Activated naive CD4-positive, alpha-beta T cell treated with anti-CD3 and anti-CD28 coated beads, Interleukin-2, amount 50 U/mL, for 24 hours (primary cell): ENCODE results near the gene SF3A1.
"Not testable (repeated sequence)": the region's sequence is repeated elsewhere in the genome, so short reads cannot be mapped to it uniquely, and the experiment has no call there.

Source experiments
- H3K27ac Mint-ChIP-seq: one replicate; pipeline ENCODE4 v1.8.0; 2021; ENCODE audit warnings: mild to moderate bottlenecking, mixed read lengths
- H3K27me3 Mint-ChIP-seq: one replicate; pipeline ENCODE4 v1.8.0; 2021; ENCODE audit warnings: mixed read lengths
- H3K36me3 Mint-ChIP-seq: one replicate; pipeline ENCODE4 v1.8.0; 2021; ENCODE audit warnings: mixed read lengths
- H3K4me1 Mint-ChIP-seq: one replicate; pipeline ENCODE4 v1.8.0; 2021; ENCODE audit warnings: mixed read lengths
- H3K4me3 Mint-ChIP-seq: one replicate; pipeline ENCODE4 v1.8.0; 2021; ENCODE audit warnings: mild to moderate bottlenecking, mixed read lengths
- H3K9me3 Mint-ChIP-seq: one replicate; pipeline ENCODE4 v1.8.0; 2021; ENCODE audit warnings: mixed read lengths

SF3A1 gene

DNA sequence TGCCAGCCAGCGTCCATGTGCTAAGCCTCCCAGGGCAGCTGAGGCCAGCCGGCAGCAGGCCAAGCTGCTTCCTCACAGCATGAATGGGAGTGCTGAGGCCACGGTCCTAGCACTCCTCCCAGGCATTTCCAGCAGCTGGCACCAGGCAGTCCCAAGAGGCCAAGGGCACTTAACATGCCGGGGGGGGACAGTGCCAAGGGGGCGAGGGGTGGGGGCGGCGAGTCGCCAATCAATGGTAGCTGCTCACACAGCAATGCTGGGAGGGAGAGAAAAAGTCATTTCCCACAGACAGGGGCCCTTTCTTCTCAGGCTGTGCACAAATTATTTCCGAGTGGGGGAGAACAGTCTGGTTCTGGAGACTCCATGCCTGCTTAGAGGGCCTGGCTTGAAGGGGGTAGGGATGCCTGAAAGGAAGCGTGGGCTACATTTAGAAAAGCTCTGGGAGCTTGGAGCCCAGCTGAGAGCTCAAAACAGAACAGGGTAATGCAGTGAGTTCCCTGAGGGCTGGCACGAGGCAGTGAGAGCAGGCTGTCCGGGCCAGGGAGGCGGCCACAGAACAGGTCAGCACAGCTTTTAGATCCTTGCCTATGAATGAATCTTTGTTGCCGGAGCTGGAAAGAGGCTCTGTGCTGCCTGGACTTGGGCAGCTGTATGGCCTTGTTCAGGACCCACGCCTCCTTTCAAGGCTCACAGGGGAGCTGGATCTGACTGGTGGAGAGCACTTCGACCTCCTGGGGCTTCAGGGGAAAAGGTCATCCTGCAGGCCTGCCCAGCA, 15.6 kb downstream of the SF3A1 start:
- no peak overlapping the region for H3K4me3 Mint-ChIP-seq
- no peaks in the 10 kb centered on the region for H3K4me1 Mint-ChIP-seq
- H3K36me3 Mint-ChIP-seq: peaks cover 14% of the 10 kb centered on the region
- no peaks in the 10 kb centered on the region for H3K9me3 Mint-ChIP-seq
- no peaks in the 10 kb centered on the region for H3K27me3 Mint-ChIP-seq
- H3K27ac Mint-ChIP-seq: no peak overlapping the region

DNA sequence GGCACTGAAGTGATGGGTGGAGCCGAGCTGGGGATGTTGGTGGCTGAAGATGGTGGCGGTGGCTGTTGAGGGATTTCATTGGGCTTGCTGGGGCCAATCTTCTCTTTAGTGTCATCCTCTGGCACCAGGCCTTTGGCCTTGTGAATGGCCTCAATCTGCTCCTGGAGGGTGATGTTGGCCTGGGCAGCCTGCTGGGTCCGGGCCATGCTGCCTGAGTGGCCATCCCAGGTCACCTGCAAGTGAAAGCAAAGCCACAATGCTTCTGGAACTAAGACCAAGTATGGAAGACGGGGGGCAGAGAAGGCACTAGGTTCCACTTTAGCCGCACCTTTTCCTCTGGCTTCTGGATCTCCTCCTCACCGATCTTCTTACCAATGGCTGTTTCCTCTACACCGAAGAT, 17.9 kb downstream of the SF3A1 start:
- no peaks in the 10 kb centered on the region for H3K9me3 Mint-ChIP-seq
- H3K27me3 Mint-ChIP-seq: no peaks in the 10 kb centered on the region
- peaks cover 12% of the 10 kb centered on the region for H3K36me3 Mint-ChIP-seq
- no peak overlapping the region for H3K27ac Mint-ChIP-seq
- peaks cover 10% of the 10 kb centered on the region for H3K4me1 Mint-ChIP-seq
- no peak overlapping the region for H3K4me3 Mint-ChIP-seq

DNA sequence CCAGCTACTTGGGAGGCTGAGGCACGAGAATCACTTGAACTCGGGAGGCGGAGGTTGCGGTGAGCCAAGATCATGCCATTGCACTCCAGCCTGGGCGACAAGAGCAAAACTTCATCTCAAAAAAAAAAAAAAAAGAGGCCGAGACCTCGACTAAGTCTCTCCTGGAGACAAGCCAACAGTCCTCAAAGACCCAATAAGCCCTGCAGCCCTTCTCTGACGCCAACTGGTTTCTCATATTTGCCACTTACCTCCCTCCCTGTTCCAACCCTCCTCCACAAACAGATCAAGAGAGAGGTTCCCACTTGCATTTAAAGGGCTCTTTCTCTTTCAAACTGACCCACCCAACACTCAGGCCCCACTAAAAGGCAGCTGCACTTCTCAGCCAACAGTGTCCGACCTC, 18.4 kb downstream of the SF3A1 start:
- Mint-ChIP-seq H3K4me1 (peaks cover 15% of the 10 kb centered on the region), H3K36me3 (peaks cover 10% of the 10 kb centered on the region)
- not testable (repeated sequence) for H3K27ac Mint-ChIP-seq, H3K9me3 Mint-ChIP-seq, H3K4me3 Mint-ChIP-seq, H3K27me3 Mint-ChIP-seq

DNA sequence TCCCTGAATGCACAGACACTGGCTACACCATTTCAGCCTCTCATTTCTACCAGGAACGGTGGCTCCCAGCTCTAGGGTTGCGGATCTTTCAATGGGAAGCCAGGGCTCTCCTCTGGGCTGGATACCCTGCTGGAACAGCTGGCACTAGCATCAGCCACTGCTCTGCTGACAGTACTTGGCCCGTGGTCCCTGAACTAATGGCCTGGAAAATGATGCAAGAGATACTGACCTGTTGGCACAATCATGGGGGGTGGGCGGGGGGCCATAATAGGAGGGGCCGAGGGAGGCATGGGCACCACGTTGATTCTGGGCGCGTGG, 19.3 kb downstream of the SF3A1 start:
- no peak overlapping the region for H3K4me3 Mint-ChIP-seq
- no peak overlapping the region for H3K27ac Mint-ChIP-seq
- peaks cover 8% of the 10 kb centered on the region for H3K36me3 Mint-ChIP-seq
- H3K27me3 Mint-ChIP-seq: no peaks in the 10 kb centered on the region
- H3K4me1 Mint-ChIP-seq: peaks cover 15% of the 10 kb centered on the region
- no peaks in the 10 kb centered on the region for H3K9me3 Mint-ChIP-seq

DNA sequence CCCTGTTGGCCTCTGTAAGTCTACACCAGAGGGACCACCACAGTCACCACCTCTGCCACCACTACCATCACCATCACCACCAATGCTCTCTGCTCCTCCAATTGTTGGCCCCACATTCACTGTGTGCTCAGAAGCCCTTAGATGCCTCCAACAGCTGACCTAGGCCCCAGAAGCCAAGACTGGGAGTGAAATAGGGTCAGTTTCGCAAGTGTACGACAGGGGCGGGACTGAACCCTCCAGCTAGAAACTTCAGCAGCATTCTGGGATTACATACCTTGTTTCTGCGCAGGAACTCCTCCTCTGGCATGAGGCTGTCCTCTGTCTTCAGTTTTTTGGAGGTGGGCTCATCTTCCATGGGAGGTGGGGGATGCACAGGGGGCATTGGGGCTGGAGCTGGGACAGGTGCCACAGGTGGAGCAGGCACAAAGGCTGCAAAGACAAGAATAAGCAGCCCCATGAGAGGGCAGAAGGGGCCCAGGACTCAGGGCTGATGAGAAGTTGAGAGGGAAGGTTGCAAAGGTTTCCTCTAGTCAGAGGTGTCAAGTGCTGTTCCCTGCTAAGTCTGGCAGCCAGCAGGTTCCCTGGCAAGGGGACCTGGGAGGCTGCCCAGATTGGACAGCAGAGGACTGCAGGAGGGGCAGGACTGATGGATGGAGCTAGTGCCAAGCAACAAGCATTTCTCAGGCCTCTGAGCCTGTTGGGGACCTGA, 19.8 kb downstream of the SF3A1 start:
- Mint-ChIP-seq H3K36me3 (peaks cover 8% of the 10 kb centered on the region), H3K4me1 (peaks cover 15% of the 10 kb centered on the region), H3K27ac (peak overlapping the region; percentile 62), H3K9me3 (no peaks in the 10 kb centered on the region), H3K27me3 (no peaks in the 10 kb centered on the region), H3K4me3 (no peak overlapping the region)

DNA sequence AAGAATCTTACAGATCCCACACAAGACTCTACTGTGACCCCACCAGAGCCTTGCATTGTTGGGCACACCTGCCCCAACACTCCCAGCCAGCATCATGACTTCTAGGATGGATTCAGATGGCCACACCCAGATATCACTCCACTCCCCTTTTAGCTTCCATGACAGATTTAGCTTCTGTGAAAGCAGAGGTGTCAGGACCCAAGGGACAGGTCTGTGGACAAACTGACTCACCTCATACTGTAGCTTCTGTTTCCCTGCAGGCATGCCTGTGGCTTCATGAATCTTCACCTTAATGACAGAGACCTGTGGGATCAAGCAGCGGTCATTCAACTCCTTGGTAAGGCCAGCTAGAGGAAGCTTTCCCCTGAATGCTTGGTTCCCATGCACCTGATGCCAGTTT, 21.5 kb downstream of the SF3A1 start:
- H3K36me3 Mint-ChIP-seq: peaks cover 8% of the 10 kb centered on the region
- H3K4me1 Mint-ChIP-seq: peaks cover 15% of the 10 kb centered on the region
- H3K4me3 Mint-ChIP-seq: no peak overlapping the region
- H3K9me3 Mint-ChIP-seq: no peaks in the 10 kb centered on the region
- peak overlapping the region; percentile 62 for H3K27ac Mint-ChIP-seq
- no peaks in the 10 kb centered on the region for H3K27me3 Mint-ChIP-seq

DNA sequence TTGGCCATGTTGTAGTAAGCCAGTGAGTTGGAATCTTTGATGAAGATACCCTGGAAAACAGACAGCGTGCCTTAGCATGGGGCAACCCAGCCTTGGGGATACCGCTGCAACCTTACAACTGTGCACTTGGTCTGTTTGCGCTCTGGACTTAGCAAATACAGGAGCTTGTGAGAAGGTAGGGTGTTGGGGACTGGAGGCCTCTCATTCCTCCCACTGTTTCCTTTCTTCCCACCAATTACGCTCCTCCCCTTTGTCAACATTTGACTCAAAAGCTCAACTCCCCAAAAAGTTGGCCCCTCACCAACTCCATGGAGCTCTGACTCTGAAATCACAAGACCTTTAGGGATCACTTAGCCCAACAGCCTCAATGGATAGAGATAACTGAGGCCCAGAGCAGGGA, 22.0 kb downstream of the SF3A1 start:
- no peak overlapping the region for H3K4me3 Mint-ChIP-seq
- H3K9me3 Mint-ChIP-seq: no peaks in the 10 kb centered on the region
- H3K36me3 Mint-ChIP-seq: peaks cover 8% of the 10 kb centered on the region
- H3K4me1 Mint-ChIP-seq: peaks cover 15% of the 10 kb centered on the region
- peak overlapping the region; percentile 62 for H3K27ac Mint-ChIP-seq
- H3K27me3 Mint-ChIP-seq: no peaks in the 10 kb centered on the region

DNA sequence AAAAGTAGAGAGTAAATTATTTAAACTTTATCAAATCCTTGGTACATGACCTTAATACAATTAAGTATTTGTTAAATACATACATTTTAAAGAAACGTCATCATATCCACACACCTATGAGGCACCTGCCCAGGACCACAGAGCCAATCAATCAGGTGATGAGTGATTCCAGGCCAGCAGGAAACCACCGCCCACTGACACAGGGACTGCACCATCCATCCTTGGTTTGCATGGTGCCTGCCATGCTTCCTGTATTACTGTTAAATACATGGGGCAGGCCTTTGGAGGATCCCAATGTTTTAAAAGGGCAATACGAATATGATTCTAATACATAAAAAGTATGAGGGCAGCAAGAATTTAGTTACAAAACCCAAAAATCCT, 23.0 kb downstream of the SF3A1 start:
- no peak overlapping the region for H3K27ac Mint-ChIP-seq
- H3K4me3 Mint-ChIP-seq: no peak overlapping the region
- H3K27me3 Mint-ChIP-seq: no peaks in the 10 kb centered on the region
- peaks cover 15% of the 10 kb centered on the region for H3K4me1 Mint-ChIP-seq
- H3K36me3 Mint-ChIP-seq: peaks cover 7% of the 10 kb centered on the region
- no peaks in the 10 kb centered on the region for H3K9me3 Mint-ChIP-seq

DNA sequence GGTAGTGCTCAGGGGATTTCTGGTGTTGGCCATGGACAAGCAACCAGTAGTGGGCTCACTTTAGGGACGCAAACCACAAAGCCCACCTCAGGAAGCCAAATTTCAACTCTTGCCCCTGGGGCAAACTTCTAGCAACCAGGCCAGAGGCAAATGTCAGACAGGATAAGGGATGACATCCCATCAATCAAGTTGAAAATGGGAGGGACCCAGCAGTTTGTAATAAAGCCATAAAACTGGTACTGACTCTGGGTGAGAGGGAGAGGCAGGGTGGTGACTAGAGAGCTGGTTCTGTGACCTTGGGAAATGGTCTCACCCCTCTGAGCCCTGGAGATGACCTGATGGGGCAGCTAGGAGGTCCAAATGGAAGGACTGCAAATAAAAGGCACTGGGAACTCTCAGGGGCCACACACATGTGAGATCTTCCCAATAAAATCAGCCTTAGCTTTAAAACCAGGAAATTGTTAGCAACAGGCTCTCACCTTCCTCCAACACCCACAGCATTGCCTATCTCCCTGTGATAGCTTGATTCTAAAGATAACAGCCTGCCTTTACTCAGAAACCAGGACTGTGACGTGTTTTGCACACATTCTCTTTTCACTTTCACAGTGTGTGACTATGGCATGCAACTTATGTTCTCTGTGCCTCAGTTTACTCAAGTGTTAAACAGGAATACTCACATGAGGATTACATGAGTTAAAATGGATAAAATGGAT, 23.5 kb downstream of the SF3A1 start:
- Mint-ChIP-seq H3K9me3 (no peaks in the 10 kb centered on the region), H3K4me1 (peaks cover 15% of the 10 kb centered on the region), H3K27me3 (no peaks in the 10 kb centered on the region), H3K27ac (peak overlapping the region; percentile 35), H3K36me3 (peaks cover 7% of the 10 kb centered on the region), H3K4me3 (no peak overlapping the region)

DNA sequence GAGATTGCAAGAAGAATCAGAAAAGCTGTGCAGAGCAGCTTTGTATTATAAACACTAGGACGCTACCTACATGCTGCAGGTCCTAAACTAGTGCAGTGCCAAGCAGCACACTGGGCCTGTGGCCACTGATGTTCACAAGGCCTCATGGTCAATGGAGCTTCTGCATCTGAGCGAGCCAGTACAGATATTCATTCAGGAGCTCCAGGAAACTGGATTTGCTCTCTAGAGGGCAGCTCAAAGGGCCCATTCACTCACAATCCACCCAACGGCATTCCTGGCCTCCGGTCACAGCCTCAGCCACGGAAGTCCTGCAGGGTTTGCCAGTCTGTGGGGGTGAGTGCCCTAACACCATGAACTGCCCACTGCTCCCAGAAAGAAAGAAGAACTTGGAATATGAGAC, 24.1 kb downstream of the SF3A1 start:
- no peaks in the 10 kb centered on the region for H3K27me3 Mint-ChIP-seq
- peak overlapping the region; percentile 41 for H3K27ac Mint-ChIP-seq
- H3K4me3 Mint-ChIP-seq: no peak overlapping the region
- H3K36me3 Mint-ChIP-seq: peaks cover 7% of the 10 kb centered on the region
- no peaks in the 10 kb centered on the region for H3K9me3 Mint-ChIP-seq
- peaks cover 20% of the 10 kb centered on the region for H3K4me1 Mint-ChIP-seq

DNA sequence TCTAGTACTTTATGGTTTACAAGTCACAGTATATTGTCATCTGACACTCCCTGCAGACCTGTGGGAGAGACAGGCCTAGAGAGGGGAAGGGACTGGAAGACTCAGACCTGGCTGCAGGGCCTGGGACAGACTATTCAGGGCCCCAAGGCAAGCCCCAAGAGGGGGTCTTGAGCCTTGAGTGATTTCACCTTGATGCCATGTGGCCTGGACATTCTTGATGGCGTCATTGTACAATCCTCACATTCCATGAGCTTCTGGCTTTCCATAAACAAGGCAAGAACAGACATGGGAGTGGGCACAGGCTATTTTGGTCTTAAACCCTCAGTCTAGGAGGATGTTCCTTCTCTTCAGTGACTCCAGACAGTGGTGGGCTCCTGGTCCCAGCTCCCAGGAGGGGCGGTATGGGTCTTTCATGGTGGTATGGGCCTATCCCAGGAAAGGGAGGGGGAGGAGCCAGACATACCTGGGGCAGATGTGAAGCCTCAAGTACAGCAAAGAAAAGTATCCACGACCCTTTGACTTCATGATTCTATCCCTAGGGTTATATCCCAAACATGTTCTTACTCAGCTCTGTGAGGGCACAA, 28.1 kb downstream of the SF3A1 start:
- Mint-ChIP-seq H3K27ac (no peak overlapping the region), H3K4me3 (no peak overlapping the region), H3K36me3 (peaks cover 7% of the 10 kb centered on the region), H3K9me3 (no peaks in the 10 kb centered on the region), H3K27me3 (no peaks in the 10 kb centered on the region), H3K4me1 (peaks cover 34% of the 10 kb centered on the region)

DNA sequence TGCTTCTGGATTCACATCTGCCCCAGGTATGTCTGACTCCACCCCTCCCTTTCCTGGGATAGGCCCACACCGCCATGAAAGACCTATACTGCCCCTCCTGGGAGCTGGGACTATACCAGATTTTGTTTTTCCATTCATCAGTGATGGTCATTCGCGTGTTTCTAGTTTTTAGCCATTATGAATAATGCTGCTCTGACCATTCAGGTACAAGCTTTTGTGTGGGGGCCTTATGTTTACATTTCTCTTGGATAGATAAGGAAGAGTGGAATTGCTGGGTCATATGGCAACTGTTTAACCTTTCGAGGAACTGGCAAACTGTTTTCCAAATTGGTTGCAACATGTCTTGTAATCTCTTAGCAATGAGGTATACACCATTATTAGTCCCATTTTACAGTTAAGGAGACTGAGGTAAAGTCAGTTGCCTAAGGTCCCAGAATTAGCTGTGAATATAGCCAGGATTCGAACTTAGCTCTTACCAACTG, 28.8 kb downstream of the SF3A1 start:
- Mint-ChIP-seq H3K4me3 (peak overlapping the region; percentile 84), H3K36me3 (peaks cover 7% of the 10 kb centered on the region), H3K27me3 (no peaks in the 10 kb centered on the region), H3K4me1 (peaks cover 38% of the 10 kb centered on the region), H3K9me3 (no peaks in the 10 kb centered on the region), H3K27ac (no peak overlapping the region)

DNA sequence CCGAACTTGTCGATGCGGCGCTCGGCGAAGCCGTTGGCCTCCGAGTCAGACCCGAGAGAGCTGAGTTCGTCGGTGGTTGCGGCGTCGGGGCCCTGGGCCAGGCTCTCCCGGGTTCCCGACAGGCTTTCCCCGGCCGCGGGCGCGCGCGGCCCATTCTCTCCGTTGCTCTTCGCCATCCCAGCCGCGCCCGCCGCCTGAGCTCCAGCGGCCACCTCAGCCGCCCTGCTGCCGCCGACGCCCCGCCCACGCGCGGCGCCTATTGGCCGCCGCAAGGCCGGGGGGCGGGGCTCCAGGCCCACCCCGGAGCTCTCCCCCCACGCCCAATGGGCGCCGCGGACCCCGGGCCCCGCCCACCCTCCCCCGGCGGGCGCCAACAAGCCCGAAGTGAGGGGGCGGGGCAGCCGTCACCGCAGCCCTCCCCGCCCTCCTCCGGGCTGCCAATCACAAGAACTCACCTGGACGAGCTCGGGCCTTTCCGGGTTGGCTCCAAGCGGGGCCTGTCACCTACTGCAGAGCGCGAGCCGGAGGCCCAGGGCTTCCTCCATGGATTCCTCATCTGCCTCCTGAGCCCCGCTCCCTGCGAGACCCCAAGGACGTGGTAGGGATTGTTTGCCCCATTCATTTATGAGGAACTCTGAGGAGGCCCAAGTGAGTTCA, 29.9 kb downstream of the SF3A1 start, which contains the start of gene TBC1D10A:
TSS of gene TBC1D10A (minus strand) at position 236 of the 657 bp plus-strand sequence. CDS start at position 176, 60 bp downstream.
- Mint-ChIP-seq H3K27ac (peak within 1 kb of the TSS; percentile 88), H3K4me1 (peaks cover 43% of the 10 kb centered on the region), H3K27me3 (no peaks in the 10 kb centered on the region), H3K4me3 (peak within 1 kb of the TSS; percentile 88), H3K36me3 (peaks cover 4% of the 10 kb centered on the region), H3K9me3 (no peaks in the 10 kb centered on the region)

DNA sequence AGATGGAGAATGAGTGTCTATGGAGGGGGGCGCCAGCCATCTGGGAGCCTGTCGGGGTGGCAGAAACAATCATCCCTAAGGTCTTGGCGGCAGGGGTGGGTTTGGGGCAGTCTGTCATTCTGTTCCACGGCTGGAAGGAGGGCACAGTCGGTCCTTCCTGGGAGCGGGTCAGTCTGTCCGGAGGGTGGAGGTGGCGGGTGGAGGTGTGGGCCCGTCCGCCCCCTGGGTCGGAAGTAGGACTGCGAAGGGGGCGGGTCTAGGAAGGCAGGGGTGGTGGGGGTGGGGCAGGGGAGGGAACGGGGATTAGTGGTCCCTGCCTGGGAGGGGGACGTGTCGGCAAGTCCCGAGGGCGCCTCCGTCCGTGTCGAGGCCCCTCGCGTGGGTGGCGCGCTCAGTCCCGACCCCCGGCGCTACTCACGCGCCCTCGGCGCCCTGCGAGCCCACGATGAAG, 30.4 kb downstream of the SF3A1 start:
- H3K27ac Mint-ChIP-seq: peak overlapping the region; percentile 88
- H3K9me3 Mint-ChIP-seq: no peaks in the 10 kb centered on the region
- no peaks in the 10 kb centered on the region for H3K27me3 Mint-ChIP-seq
- peaks cover 4% of the 10 kb centered on the region for H3K36me3 Mint-ChIP-seq
- H3K4me3 Mint-ChIP-seq: peak overlapping the region; percentile 88
- H3K4me1 Mint-ChIP-seq: peaks cover 49% of the 10 kb centered on the region

DNA sequence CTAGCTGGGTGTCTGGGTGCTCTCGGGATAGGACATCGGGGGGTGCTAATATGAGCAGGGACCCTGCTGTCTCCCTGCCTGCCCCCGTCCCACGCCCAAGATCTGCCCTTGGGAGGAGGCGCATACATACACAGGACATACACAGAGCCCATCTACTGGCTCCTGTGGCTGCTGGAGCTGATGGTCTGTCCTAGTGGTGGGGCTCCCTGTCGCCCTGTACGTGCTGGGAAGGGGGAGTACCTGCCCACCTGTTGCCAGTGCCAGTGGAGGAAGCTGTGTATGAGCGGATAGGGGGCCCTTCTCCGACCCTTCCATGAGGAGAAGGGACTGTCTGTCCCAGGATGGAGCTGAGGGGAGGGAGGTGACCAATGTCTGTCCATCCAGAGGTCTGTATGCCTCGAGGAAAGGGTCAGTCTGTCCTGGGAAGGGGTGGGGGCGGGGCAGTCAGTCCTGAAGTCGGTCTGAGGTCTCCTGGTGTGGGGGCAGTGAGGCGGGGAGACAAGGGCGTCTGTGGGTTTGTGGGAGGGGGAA, 30.9 kb downstream of the SF3A1 start:
- Mint-ChIP-seq H3K9me3 (no peaks in the 10 kb centered on the region), H3K27ac (peak overlapping the region; percentile 88), H3K4me1 (peaks cover 54% of the 10 kb centered on the region), H3K36me3 (peaks cover 4% of the 10 kb centered on the region), H3K27me3 (no peaks in the 10 kb centered on the region), H3K4me3 (peak overlapping the region; percentile 88)
